Tibial nerve (tissue), 4 donors: Measurements from ENCODE around the gene RCL1.

Experiments
- EP300 ChIP-seq, 2 donors: sonication (generic); formaldehyde crosslinking; IDR thresholded peaks; one replicate each; pipeline ENCODE4 v1.6.1; 2017; ENCODE audit warnings: antibody characterized with exemption in 2 of 2, mild to moderate bottlenecking in 1 of 2
- POLR2A ChIP-seq, 2 donors: fragments of 450-650 bp; IDR thresholded peaks; one replicate each; pipeline ENCODE4 v1.6.1; 2017; ENCODE audit warnings: antibody characterized with exemption in 2 of 2, mild to moderate bottlenecking in 2 of 2, moderate library complexity in 2 of 2
- TF ChIP-seq, protein P1 (sequence below), 5 experiments: fragments of 200-600 bp in 3 of 5; fragments of 450-650 bp in 2 of 5; sonication (generic) in 3 of 5; IDR thresholded peaks; one replicate each; pipeline ENCODE4 v1.5.1; 2016 to 2019; ENCODE audit warnings: antibody characterized with exemption in 5 of 5, mild to moderate bottlenecking in 3 of 5, moderate library complexity in 2 of 5

DNA sequence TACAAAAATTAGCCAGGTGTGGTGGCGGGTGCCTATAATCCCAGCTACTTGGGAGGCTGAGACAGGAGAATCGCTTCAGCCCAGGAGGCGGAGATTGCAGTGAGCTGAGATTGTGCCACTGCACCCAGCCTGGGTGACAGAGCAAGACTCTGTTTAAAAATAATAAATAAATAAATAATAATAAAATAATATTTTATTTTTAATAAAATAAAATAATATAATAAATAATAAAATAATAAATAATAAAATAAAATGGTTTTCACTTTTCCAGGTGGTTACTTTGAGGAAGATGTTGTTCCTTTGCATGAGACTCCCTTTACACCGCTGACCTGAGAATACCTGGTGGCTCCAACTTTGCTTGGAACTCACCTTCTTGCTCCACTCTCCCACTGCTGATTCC lies 82.8 kb downstream of the RCL1 start:
- TF ChIP-seq, protein P1, sequence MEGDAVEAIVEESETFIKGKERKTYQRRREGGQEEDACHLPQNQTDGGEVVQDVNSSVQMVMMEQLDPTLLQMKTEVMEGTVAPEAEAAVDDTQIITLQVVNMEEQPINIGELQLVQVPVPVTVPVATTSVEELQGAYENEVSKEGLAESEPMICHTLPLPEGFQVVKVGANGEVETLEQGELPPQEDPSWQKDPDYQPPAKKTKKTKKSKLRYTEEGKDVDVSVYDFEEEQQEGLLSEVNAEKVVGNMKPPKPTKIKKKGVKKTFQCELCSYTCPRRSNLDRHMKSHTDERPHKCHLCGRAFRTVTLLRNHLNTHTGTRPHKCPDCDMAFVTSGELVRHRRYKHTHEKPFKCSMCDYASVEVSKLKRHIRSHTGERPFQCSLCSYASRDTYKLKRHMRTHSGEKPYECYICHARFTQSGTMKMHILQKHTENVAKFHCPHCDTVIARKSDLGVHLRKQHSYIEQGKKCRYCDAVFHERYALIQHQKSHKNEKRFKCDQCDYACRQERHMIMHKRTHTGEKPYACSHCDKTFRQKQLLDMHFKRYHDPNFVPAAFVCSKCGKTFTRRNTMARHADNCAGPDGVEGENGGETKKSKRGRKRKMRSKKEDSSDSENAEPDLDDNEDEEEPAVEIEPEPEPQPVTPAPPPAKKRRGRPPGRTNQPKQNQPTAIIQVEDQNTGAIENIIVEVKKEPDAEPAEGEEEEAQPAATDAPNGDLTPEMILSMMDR (IDR thresholded peaks at IDR 0.05) = no peak
- TF ChIP-seq POLR2A (IDR thresholded peaks at IDR 0.05) = no peak
- TF ChIP-seq EP300 (IDR thresholded peaks at IDR 0.05) = no peak
